GM13977 (cell line): ENCODE results near the gene SCAF8.
A peak's percentile ranks its signal among the peaks of the same experiment; 100 is the strongest.

Source experiments
- DNase-seq: peaks from one replicate; pipeline ENCODE4 v3.0.0; 2012; ENCODE audit warnings: low spot score
- in situ Hi-C: fragments of 300-500 bp; cut with MboI; formaldehyde crosslinking; loops from one replicate; pipeline ENCODE4 v1.12.0; 2022; ENCODE audit warnings: low sequenced_read_pairs, low pct_unique_long_range_greater_than_20kb, mixed read lengths, inconsistent platforms; ENCODE audit not compliant: unreplicated experiment
- TF ChIP-seq, protein P1 (sequence below): IDR thresholded peaks from 2 replicates; pipeline ENCODE4 v1.5.1; 2012; ENCODE audit warnings: mild to moderate bottlenecking, control low read depth; ENCODE audit not compliant: insufficient read depth; ENCODE audit errors: extremely low read depth, missing control alignments

Gene SCAF8

DNA sequence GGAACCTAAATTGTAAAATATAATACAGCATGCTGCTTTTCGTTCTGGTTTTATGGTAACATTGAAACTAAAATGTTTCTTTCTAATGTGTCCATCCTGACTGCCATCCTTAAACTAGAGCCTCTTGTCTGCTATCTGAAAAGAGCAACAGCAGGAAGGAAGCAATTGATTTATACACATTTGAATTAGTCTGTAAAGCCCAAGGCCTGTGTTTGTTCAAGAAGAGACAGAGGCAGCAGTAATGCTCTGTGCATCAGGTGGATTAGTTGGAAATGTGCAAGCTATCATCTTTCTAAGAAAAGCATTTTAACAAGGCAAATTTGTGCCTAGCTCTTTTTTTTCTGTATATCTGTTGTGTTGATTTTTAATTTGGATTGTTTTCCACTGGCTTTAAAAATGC, 128.6 kb downstream of the SCAF8 start:
- no peak for DNase-seq
- TF ChIP-seq, protein P1, sequence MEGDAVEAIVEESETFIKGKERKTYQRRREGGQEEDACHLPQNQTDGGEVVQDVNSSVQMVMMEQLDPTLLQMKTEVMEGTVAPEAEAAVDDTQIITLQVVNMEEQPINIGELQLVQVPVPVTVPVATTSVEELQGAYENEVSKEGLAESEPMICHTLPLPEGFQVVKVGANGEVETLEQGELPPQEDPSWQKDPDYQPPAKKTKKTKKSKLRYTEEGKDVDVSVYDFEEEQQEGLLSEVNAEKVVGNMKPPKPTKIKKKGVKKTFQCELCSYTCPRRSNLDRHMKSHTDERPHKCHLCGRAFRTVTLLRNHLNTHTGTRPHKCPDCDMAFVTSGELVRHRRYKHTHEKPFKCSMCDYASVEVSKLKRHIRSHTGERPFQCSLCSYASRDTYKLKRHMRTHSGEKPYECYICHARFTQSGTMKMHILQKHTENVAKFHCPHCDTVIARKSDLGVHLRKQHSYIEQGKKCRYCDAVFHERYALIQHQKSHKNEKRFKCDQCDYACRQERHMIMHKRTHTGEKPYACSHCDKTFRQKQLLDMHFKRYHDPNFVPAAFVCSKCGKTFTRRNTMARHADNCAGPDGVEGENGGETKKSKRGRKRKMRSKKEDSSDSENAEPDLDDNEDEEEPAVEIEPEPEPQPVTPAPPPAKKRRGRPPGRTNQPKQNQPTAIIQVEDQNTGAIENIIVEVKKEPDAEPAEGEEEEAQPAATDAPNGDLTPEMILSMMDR: no peak
- in situ Hi-C loops: no loop called here

DNA sequence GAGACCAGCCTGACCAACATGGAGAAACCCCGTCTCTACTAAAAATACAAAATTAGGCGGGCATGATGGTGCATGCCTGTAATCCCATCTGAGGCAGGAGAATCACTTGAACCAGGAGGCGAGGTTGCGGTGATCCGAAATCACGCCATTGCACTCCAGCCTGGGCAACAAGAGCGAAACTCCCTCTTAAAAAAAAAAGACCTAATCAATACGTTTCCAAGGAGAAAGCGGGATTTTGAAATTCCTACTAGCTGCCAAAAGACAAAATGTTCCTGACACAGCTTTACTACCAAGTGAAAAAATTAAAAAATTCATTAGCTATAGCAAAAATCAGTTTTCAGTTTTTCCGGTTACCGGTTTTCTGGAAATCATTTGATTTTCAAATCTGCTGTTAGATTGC, 129.3 kb downstream of the SCAF8 start:
- no peak for DNase-seq
- TF ChIP-seq, protein P1: no peak
- in situ Hi-C loops: no loop called here

DNA sequence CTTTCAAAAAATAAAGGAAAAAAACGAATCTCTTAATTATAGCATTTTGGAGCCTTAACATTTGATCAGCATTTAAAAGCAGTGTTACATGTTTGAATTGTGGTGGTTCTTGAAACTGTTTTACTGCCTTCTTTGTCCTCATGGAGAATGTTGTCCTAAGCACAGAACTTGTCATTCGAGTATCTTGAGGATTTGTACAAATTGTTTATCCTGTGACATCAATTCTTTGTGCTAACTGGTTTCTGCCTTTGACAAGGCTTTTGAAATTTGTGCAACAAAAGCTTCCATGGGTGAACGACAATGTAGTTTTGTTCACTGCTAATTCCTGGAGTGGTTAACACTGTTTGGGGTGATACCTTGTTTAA, 130.8 kb downstream of the SCAF8 start:
- in situ Hi-C loops: no loop called here
- TF ChIP-seq, protein P1: no peak
- no peak for DNase-seq

DNA sequence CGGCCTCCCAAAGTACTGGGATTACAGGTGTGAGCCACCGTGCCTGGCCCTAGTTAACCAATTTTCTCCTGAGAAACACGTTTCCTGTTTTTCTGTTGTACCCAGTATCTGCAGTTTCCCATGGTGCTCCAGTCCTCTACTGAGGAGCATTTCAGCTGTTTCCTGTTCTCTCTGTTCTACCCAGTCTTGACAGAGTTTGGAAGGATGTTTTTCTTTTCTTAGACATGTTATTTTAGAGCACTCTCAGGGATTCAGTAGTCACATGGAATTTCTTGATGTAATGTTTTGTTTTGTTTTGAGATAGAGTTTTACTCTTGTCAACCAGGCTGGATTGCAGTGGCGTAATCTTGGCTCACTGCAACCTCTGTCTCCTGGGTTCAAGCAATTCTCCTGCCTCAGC, 132.1 kb downstream of the SCAF8 start:
- in situ Hi-C loops: no loop called here
- no peak for DNase-seq
- TF ChIP-seq, protein P1: no peak

DNA sequence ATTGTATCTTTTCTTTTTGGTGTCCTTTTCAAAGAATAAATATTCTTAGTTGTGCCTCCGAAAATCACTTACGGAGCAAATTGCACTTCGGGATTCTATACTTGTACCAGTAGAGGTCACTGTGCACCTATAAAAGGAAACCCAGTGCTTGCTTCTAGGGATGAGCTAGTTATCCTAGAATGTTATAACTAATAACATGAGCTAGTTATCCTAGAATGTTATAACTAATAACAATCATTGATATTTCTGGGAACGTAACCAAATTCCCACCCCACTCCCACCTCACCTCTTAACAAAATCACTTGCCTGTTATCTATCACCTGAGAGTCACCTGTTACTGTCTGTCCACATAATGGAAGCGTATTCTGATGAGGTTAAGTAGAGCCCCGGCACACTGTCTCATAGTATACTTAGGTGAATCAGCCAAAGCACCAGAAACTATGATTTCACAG, 135.0 kb downstream of the SCAF8 start:
- TF ChIP-seq, protein P1: peak; percentile 32
- in situ Hi-C loops: no loop called here
- DNase-seq: peak; percentile 17

DNA sequence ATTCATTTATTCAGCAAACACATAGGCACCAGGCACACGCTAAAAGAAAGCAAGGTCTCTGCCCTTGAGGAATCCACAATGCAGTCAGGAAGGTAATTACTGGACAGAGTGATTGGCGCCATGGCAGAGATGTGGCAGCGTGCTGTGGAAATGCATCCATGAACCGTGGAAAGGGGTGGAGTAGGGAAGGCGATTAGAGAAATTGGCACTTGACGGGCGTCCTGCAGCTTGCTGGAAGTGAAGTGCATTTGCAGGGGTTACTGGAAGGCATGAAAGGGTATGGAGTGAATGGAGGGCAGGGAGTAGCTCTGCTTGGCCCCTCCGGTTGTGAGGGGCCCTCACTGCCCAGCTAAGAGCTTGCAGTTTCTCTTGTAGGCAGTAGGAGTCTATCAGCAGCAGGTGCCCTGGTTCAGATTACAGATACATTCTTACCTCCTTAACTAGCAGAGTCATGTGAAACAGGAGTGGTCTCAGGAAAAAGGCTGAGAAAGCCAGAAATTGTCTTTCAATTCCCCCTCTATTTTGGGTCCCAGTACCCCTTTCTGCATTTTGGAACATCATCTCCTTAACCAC, 139.4 kb downstream of the SCAF8 start:
- in situ Hi-C loops: no loop called here
- DNase-seq: no peak
- TF ChIP-seq, protein P1: no peak

DNA sequence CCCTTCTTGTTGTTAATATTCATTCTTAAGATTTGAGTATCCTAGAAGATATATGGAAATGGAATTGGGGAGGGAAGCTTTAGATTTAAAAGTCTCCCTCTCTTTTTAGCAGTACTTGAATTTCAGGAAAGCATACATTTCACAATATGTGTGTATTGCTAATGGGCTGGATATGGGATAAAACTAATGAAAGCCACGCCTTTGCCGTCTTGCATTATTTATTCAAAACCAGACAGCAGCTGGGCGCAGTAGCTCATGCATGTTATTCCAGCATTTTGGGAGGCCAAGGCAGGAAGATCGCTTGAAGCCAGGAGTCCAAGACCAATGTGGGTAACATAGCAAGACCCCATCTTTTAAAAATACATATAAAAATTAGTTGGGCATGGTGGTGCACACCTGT, 140.3 kb downstream of the SCAF8 start:
- TF ChIP-seq, protein P1: no peak
- in situ Hi-C loops: no loop called here
- no peak for DNase-seq
